GM12878 (cell line): ENCODE data around the gene GRM1.

Source experiments
- CTCF ChIP-seq, 3 experiments: IDR thresholded peaks in 2 of 3; conservative IDR thresholded peaks in 1 of 3; 2 replicates each; pipeline ENCODE4 v1.5.1; 2011; ENCODE audit warnings: low read depth in 3 of 3, low read length in 3 of 3, mild to moderate bottlenecking in 3 of 3, control low read depth in 2 of 3, moderate library complexity in 2 of 3, inconsistent platforms in 1 of 3, mixed read lengths in 1 of 3; ENCODE audit not compliant: control insufficient read depth in 2 of 3, insufficient read depth in 1 of 3; ENCODE audit errors: extremely low read depth in 1 of 3
- FOS ChIP-seq: IDR thresholded peaks from 3 replicates; pipeline ENCODE4 v1.6.1; 2011; ENCODE audit warnings: borderline replicate concordance; ENCODE audit not compliant: insufficient read length; ENCODE audit errors: extremely low read depth
- POLR2AphosphoS5 ChIP-seq: IDR thresholded peaks from 2 replicates; pipeline ENCODE4 v1.6.1; 2011; ENCODE audit warnings: mild to moderate bottlenecking, low read length, inconsistent platforms
- POU2F2 ChIP-seq: IDR thresholded peaks from 3 replicates; pipeline ENCODE4 v1.6.1; 2011; ENCODE audit warnings: low read depth, mild to moderate bottlenecking, low read length, borderline replicate concordance
- RAD21 ChIP-seq: IDR thresholded peaks from 2 replicates; pipeline ENCODE4 v1.6.1; 2011; ENCODE audit warnings: mild to moderate bottlenecking, low read depth, low read length, moderate library complexity; ENCODE audit not compliant: insufficient read depth
- RFX5 ChIP-seq: IDR thresholded peaks from 2 replicates; pipeline ENCODE4 v1.6.1; 2011; ENCODE audit warnings: low read depth, low read length, improper control_type of control experiment
- SUPT20H ChIP-seq: IDR thresholded peaks from 2 replicates; pipeline ENCODE4 v1.6.1; 2011; ENCODE audit warnings: low read depth, mild to moderate bottlenecking, low read length, moderate library complexity, borderline replicate concordance; ENCODE audit not compliant: control insufficient read depth
- SUZ12 ChIP-seq: fragments of 200-600 bp; sonication (generic); IDR thresholded peaks from one replicate; pipeline ENCODE4 v1.6.1; 2018; ENCODE audit warnings: antibody characterized with exemption, mild to moderate bottlenecking; ENCODE audit not compliant: unreplicated experiment
- TCF12 ChIP-seq: IDR thresholded peaks from 2 replicates; pipeline ENCODE4 v1.6.1; 2011; ENCODE audit warnings: low read depth, mild to moderate bottlenecking, low read length

- TF ChIP-seq RAD21, result no peak
- TF ChIP-seq POU2F2, result no peak
- no peak for TF ChIP-seq SUPT20H
- 0 out of 6 replicates have a peak, but pooled peaks have one; percentile 4 to 15 (median 8) for TF ChIP-seq CTCF (IDR thresholded peaks at IDR 0.05 in 2 of 3, conservative IDR thresholded peaks at IDR 0.05 in 1 of 3; ENCODE audit: control insufficient read depth in 2 of 3, extremely low read depth in 1 of 3, insufficient read depth in 1 of 3, low read depth in 3 of 3, low read length in 3 of 3)
- TF ChIP-seq SUZ12, result no peak
- TF ChIP-seq TCF12, result no peak
- TF ChIP-seq POLR2AphosphoS5, result no peak
- TF ChIP-seq FOS, result no peak
- no peak for TF ChIP-seq RFX5
These were observed 352.6 kb downstream of the GRM1 start for GRCh38 chr6:146381486-146381885.
